ENCODE results near the gene PIK3R4.

The PIK3R4 gene

DNA sequence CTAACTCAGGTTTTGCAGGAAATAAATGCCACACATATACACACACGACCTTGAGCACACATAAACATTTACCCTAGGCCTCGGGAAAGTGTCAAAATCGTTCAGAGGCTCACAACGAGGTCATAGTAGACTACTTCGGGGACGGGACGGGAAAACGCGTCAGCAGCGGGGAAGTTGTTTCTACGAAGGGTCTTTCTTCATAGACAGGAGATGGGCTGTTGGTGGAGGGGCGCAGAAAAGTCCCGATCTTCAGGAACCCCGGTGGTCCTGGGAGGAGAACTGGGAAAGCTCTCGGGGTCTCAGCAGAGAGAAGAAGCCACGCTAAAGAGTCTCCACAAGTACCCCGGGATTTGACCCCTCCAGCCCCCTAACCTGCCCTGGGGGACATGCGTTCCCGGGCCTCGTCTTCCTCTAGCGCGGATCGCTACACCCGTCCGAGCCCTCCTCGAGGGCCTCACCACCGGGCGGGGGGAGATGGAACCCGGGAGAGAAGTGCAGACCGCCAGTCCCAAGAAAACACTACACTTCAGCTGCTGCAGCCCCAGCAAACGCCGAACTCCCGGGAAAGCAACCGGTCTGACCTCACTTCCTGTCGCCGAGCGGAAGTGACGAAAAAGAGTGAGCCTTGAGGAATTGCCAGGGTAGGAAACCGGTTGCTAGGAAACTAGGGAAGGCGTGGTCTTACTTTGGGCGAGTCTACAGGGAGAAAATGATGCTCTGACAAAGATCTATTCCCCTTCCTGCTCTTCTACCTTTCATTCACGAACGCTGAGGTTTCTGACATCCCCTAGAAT, at the start of gene PIK3R4:
Gene PIK3R4 (minus strand): TSS at position 584 of the 794 bp plus-strand sequence. CDS start 1,611 bp downstream, outside the sequence.
- DNase-seq (ENCODE audit: low read depth): peak; percentile 90

DNA sequence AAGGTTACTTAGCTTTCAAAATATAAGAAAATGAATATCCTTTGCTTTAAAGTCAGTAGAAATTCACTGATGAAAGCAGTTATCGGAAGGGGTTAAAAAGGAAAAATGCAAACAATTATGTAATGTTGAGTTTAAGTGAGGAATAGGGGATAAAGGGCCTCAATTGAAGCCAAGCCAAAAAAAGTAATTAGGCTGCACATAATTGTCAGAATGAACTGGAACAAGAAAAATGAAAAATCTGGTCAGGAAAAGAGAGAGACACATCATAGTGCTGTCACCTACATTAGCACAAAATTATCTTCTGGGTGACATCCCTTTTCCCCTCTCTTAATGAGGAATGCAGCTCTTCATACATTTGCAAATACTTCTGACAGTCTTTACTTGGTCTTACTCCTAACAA, 48.8 kb upstream of the PIK3R4 start:
- DNase-seq (ENCODE audit: low read depth): no peak

DNA sequence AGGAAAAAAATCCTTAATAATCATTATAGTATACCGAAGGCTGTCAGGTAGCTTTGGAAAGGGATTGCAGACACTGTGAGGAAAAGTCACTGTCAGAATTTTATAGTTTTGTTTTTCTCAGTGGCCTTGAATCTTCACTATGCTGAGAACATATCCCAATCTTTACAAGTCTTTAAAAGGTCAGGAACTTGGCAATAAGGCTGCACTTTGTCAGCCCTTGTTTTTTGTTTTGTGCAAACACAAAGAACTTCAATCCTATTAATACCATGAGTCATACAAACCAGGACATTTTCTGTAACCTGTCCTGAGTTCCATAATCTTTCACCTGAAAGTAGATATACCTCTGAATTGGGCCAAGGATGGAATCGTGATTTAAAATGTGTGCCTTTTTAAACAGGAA, 45.6 kb upstream of the PIK3R4 start:
- DNase-seq (ENCODE audit: low read depth): no peak

DNA sequence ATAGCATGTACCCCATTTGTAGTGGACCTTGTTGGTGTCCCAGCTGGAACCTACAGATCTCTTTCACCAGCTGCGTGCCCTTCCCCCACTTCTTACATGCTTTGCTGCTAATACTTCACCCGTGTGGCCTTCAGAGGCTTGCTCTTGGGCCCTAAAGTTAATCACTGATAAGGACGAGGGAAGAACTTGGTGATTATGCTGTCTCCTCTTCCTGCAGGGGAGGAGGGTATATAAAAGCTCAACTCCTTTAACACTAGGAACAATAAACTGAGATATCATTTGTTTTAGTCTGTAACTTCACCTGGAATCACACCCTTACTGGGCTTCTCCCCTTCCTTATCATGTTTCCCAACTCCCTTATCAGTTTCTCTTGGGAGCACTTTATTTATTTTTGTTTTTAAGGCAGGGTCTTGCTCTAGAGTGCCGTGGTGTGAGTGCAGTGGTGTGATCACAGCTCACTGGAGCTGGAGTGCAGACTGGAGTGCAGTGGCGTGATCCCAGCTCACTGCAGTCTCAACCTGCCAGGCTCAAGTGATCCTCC, 43.2 kb upstream of the PIK3R4 start:
- no peak for DNase-seq (ENCODE audit: low read depth)

DNA sequence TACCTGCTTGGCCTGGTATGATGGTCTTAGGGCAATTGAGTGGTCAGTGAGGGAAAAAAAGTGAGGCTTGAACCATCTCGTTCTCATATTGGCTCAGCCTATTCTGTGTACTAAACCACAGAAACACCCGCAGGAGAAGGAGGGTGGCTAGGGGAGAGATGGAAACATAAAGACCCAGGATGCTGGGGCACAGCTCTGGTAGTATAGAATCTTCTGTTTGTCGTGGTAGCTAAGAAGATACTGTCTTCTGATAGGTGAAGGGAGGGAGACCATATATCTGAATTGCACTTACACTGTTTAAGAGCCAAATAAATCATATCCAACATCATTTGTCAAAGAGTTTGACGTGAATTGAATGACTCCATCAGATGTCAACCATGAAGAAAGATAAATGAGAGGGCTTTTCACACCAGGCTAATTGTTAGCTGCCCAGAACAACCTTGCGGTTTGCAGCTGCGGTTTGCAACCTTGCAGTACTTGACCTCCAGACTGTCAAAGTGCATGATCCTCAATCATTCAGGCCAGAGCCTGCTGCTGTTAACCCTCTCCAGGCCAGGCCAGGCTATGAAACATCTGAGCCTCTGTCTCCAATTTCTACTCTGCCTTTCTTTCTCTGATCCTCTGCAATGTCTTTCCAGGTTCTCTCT, 40.9 kb upstream of the PIK3R4 start:
- no peak for DNase-seq (ENCODE audit: low read depth)

DNA sequence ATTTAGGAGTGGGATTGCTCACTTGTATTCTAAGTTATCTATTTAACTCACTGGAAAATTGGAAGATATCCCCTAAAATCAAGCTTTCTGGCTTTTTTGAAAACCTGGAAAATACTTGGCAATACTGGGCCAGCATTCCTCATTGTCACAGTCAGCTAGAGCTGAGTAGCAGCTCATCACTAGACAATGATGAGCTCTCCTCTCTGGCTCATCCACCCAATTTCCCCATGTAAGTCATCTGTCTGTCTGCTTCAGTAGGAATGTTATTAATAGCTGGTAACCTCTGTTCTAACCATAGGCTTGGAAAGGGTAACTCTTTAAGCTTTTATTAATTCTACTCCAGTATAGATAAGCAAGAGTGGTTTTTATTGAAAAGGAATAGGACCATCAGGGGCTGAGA, 39.7 kb upstream of the PIK3R4 start:
- DNase-seq (ENCODE audit: low read depth): no peak

DNA sequence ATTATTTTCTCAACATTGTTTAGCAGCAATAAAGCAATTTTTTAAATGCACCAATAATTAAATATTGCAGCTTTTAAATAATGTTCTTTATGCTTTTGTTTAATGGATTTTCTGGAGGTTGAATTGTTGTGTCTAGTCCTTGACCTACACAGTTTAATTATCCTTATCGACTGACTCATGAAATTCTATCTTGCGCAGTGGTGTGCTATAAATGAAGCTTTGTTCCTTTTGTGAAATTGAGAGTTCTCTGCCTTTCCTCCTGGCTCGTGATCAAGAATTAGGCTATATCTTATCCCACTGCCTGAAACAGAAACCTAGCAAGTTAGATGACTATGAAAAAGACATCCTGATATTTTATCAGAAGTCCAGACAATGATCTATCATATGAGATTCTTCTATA, 37.0 kb upstream of the PIK3R4 start:
- no peak for DNase-seq (ENCODE audit: low read depth)

DNA sequence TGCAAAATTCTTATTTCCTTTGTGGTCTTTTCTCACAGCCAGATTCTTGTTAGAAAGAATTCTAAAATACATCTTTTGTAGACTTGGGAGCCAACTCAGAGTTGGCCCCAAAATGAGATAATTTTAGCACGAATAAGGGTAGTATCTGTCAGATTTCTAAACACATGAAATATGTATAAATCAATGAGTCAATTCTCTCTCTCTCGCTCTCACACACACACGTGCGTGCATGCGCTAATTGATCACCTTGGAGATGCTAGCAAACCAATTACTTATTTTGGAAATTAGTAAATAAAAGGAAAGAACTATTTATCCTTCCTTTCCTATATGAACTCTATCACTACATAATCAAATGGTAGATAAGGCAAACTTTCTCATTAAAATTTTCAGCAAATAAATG, 32.9 kb upstream of the PIK3R4 start:
- DNase-seq (ENCODE audit: low read depth): no peak

DNA sequence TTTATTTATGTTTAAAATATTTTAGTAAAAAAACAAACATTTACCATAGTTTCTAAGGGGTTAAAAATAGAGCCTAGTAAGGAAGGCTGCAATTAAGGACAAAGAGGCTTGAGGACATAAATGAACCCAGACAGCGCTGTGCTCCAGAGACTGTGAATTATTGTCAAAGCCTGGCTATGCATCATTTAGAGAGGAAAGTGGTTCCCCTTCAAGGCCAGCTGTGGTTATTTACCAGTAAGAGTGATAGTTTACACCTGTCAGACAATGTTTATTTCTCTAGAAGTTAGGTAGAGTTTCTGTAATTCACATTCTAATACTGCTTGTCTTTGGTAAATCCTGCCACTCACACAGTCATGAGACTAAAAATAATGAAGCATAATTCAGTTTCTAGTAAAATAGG, 32.4 kb upstream of the PIK3R4 start:
- no peak for DNase-seq (ENCODE audit: low read depth)

DNA sequence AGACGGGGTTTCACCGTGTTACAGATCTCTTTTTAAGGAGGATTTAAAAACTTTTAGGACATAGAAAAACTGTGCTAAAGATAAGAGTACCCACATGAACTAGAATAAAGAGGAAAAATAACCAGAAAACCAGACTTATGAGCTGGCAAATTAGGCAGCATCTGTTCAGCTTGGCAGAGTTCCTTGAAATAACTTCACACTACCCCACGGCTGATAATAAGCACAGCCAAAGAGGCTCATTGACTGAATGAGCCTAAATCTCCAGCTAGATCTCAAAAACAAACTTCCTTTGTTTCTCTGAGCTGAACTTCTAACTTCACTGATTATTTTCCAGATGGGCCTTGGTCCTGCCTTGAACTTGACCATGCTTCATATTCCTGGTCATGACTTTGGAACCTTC, 26.7 kb upstream of the PIK3R4 start:
- no peak for DNase-seq (ENCODE audit: low read depth)

DNA sequence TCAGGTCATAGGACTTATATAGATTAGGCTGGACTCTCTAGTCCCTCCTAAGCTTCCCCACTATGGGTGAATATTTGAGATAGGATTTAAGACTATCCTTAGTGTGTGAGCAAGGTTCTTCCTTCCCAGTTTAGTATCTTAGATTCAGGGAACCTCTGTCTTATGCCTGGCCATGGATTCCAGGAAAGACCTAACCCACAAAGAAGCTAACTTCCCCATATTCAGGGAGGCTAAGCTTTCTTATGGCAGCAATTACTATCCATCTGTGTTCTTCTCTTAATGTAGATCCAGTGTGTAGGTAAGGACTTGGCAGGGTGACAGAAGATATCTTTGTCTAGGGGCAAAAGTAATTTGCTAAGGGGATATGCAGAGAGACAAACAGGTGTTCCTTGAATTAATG, 25.5 kb upstream of the PIK3R4 start:
- DNase-seq (ENCODE audit: low read depth): no peak

DNA sequence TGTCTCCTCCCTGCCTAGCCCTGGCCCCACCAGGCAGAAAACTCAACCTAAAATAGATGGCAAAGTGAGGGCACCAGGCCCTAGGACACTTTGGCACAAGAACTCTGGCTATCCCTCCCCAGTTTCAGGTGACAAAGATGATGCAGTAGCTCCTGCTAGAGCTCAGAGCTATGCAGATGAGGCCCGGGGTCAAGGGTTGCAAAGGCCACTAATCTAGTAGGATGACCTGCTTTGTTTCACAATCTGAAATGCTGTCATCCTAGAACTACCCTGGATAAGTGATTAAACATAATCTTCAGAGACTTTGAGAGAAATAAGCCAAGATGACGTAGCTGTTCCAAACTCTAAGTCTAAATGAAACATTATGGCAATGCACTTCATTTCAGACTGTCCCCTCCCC, 24.0 kb upstream of the PIK3R4 start:
- no peak for DNase-seq (ENCODE audit: low read depth)

DNA sequence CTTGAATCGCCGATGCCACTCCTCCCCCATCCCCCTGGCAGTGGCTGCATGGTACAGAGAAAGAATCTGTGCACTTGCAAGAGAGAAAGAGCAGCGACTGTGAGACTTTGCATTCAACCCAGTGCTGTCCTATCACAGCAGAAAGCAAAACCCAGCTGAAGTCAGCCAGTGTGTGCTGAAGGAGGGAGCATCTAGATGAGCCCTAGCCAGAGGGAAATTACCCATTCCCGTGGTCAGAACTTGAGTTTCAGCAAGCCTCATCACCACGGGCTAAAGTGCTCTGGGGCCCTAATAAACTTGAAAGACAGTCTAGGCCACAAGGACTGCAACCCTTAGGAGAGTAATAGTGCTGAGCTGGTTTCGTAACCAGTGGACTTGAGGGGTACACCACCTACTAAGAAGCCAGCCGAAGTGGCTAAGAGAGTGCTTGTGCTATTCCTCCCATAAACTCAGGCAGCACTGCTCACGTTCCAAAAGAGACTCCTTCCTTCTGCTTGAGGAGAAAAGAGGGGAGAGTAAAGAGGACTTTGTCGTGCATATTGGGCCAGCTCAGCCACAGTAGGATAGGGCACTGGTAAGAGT, 15.2 kb upstream of the PIK3R4 start:
- no peak for DNase-seq (ENCODE audit: low read depth)

DNA sequence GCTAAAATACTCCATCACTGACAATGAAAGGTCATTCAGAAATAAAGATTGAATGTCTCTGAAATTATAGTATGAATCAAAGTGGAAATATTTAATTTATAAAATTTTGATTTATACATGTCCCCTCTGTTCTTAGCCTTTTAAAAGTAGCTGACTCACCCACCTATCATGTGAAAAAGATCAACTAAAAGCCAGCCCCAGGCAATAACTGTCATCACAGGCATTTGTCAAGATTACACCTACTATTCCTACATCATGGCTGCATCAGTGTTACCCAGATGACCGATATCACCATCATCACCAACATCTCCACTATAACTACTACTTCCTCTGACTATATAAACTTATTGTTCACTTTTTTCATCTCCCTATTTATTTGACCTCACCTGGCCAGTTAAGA, 14.3 kb upstream of the PIK3R4 start:
- no peak for DNase-seq (ENCODE audit: low read depth)

DNA sequence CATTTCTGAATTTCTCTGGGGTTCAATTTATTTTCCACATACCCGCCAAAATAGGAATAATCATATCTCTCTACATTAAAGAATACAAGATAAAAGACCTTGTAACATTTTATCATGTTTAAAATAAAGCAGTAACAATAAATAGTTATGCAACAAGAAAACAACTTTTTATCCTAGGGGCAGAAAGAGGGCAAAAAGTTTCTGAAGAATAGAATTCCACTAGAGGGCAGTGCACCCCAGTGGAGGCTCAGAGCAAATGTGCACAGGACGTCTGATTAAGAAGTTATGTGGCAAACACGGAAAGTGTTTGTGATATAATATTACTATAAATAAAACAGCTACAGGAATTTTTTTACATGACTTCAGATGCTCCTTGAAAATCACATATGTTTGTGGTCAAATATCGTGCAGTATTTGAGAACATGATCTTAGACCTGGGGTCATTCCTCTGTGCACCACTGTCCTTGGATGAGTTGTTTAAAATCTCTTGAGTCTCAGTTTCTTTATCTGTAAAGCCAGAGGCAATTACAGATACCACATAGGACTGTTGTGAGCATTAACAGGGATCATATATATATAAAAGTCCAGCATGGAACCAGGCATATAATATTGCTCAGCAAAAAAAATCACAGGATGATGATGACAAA, 13.2 kb upstream of the PIK3R4 start:
- no peak for DNase-seq (ENCODE audit: low read depth)

DNA sequence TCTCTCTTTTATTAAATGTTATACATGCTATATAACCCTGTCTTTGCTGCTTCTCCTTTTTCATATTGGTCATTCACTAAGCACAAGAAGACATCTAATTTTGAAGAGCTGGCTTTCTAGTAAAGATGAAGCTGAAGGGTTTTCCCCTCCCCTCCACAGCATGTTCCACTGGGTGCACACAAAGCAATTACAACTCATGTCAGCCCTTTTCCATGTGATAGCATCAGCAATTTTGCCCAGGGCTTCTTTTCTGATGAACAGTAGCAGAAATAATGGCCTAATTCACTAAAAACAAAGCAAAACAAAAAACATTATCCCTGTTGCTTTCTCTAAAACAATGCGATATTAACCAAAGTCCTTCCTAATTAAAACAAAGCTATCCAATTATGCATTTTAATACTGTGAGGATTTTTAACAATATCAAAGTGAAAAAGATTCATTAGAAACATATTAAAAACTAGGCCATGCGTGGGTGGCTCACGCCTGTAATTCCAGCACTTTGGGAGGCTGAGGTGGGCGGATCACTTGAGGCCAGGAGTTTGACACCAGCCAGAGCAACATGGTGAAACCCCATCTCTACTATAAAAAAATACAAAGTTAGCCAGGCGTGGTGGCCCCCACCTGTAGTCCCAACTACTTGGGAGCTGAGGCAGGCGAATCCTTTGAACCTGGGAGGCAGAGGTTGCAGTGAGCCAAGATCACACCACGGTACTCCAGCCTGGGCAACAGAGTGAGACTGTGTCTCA, 12.2 kb upstream of the PIK3R4 start:
- no peak for DNase-seq (ENCODE audit: low read depth)

DNA sequence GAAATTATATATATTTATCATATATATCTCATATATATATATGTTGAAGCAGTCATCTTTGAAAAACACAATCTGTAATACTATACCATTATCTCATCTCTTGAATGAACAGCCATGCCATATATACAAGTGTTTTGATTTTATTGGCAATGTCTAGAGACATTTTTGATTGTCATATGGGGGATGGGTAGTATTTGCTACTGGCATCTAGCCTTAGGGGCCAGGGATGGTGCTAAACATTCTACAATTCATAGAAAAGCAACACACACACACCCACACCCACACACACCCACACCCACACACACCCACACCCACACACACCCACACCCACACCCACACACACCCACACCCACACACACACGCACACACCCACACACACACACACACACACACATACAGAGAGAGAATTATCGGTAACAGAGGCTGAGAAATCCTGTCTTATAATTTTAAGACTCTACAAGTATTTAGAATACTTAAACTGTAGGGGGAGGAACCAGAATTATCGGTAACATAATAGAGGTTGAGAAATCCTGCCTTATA, 11.1 kb upstream of the PIK3R4 start:
- DNase-seq (ENCODE audit: low read depth): no peak

DNA sequence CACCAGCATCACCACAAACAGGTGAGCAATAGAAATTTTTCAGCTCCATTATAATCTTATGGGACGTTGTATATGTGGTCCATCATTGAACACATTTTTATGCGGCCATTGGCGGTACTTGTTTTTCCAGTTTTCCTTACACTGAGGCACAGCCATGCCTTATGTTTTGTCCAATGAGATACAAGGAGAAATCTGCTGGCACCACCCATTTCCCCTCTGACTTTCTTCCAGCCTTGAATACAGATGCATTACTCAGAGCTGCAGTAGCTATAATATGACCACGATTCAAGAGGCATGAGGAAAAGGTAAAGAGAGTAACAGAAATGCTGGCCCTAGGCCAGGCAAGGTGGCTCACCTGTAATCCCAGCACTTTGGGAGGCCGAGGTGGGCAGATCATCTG, 9.0 kb upstream of the PIK3R4 start:
- DNase-seq (ENCODE audit: low read depth): no peak

DNA sequence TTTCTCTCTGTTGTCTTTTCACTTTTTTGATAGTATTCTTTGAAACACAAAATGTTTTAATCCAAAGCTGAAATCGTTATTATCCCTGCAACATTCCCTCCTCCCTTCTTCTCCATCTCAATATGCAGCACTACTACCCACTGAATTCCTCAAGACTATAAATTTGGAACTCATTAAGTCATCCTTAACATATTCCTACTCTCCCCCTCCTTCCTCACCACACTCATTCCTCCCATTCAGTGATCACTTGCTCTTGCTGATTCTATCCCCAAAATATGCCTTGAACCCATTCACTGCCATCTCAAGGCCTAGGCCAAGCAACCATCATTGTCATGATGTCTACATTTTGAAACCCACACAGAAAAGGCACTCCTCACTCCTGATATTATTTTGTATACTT, 2.4 kb upstream of the PIK3R4 start:
- no peak for DNase-seq (ENCODE audit: low read depth)

DNA sequence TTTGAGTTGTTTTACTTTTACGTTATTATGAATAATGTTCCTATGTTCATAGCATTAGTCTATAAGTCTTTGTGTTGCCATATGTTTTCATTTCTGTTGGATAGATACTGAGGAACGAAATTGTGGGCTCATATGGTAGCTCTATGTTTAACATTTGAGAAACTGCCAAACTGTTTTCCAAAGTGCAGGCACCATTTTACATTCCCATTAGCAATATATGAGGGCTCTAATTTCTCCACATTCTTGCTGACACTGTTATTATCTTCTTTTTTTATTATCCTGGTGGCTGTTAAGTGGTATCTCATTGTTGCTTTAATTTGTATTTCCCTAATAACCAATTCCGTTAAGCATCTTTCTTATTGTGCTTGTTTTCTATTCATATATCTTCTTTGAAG, 1.8 kb upstream of the PIK3R4 start:
- no peak for DNase-seq (ENCODE audit: low read depth)

DNA sequence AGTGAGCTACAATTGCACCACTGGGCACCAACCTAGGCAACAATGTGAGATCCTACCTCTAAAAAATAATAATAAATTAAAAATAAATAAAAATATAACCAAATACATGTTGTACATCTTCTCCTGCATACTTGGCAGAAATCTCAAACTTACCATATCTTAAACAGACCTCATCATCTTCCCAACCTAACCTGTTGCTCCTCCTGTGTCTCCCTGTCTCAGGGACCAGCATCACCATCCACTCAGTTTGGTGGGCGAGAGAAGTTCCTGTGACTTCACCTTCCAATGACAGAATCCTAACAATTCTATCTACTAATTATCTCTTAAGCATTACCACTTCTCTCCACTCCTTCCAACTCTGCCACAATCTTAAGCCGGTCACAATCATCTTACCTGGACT, 3.3 kb downstream of the PIK3R4 start:
- DNase-seq (ENCODE audit: low read depth): no peak
